DLD1 (cell line): ENCODE data around the gene LONP2.
"Not testable (repeated sequence)": the region's sequence is repeated elsewhere in the genome, so short reads cannot be mapped to it uniquely, and the experiment has no call there.

Source experiments
- in situ Hi-C: cut with HindIII; loops from 2 replicates; pipeline ENCODE4 v1.10.0; 2017; ENCODE audit warnings: low sequenced_read_pairs

Gene LONP2

GRCh38 chr16:48365601-48366164 lies 121.6 kb downstream of the LONP2 start:
- in situ Hi-C loops, result no loop called here

- in situ Hi-C loops, result no loop called here
Observed at GRCh38 chr16:48366165-48367093, 122.3 kb downstream of the LONP2 start.

- in situ Hi-C loops, result no loop called here
Observed at GRCh38 chr16:48367441-48368049, 123.4 kb downstream of the LONP2 start.

- in situ Hi-C loops, result no loop called here
Observed at GRCh38 chr16:48369765-48370164, 125.7 kb downstream of the LONP2 start.

GRCh38 chr16:48370229-48370628 lies 126.1 kb downstream of the LONP2 start:
- in situ Hi-C loops, result no loop called here

- in situ Hi-C loops, result not testable (repeated sequence)
Observed at GRCh38 chr16:48370668-48371392, 126.7 kb downstream of the LONP2 start.

- in situ Hi-C loops, result no loop called here
Observed at GRCh38 chr16:48371393-48371780, 127.3 kb downstream of the LONP2 start.

GRCh38 chr16:48372744-48373143 lies 128.6 kb downstream of the LONP2 start:
- in situ Hi-C loops, result no loop called here

- in situ Hi-C loops, result no loop called here
Observed at GRCh38 chr16:48373258-48374029, 129.3 kb downstream of the LONP2 start.

GRCh38 chr16:48374255-48374654 lies 130.2 kb downstream of the LONP2 start:
- in situ Hi-C loops, result no loop called here

GRCh38 chr16:48377301-48377700 lies 133.2 kb downstream of the LONP2 start:
- in situ Hi-C loops, result not testable (repeated sequence)

GRCh38 chr16:48378276-48378675 lies 134.2 kb downstream of the LONP2 start:
- in situ Hi-C loops, result no loop called here

GRCh38 chr16:48378836-48379235 lies 134.7 kb downstream of the LONP2 start:
- in situ Hi-C loops, result no loop called here

- in situ Hi-C loops, result no loop called here
Observed at GRCh38 chr16:48381201-48381600, 137.1 kb downstream of the LONP2 start.

- in situ Hi-C loops, result no loop called here
Observed at GRCh38 chr16:48382131-48382530, 138.0 kb downstream of the LONP2 start.

- in situ Hi-C loops, result no loop called here
Observed at GRCh38 chr16:48383009-48383876, 139.1 kb downstream of the LONP2 start.

- in situ Hi-C loops, result no loop called here
Observed at GRCh38 chr16:48383877-48384519, 139.9 kb downstream of the LONP2 start.

- in situ Hi-C loops, result no loop called here
Observed at GRCh38 chr16:48384520-48385252, 140.6 kb downstream of the LONP2 start.
